SK-N-SH (cell line): ENCODE measurements around the gene IGSF9B. TPM values are rescaled to one million over a fixed set of nuclear protein-coding genes. Genes with fewer than 3 reads are reported as not detected.

Source experiments
- CTCF ChIA-PET: fragments of 300-600, 350-600 bp; formaldehyde crosslinking; extraction: SDS; loops from one replicate; lab custom pipeline; 2021; lab: Yijun Ruan, JAX
- POLR2A ChIA-PET: fragments of 350-600 bp; sonication (Branson Sonifier 250); formaldehyde crosslinking; extraction: SDS; loops from one replicate; lab custom pipeline; 2020; ENCODE audit warnings: antibody characterized with exemption, inconsistent platforms; lab: Yijun Ruan, JAX
- DNase-seq: peaks from one replicate; pipeline ENCODE4 v3.0.0; 2012
- H2AFZ ChIP-seq: fragments of 200-600 bp; sonication (generic); 2 replicates; pipeline ENCODE4 v1.8.1; 2016; ENCODE audit warnings: antibody characterized with exemption, mild to moderate bottlenecking, low read depth
- H3F3A ChIP-seq: fragments of 200-600 bp; sonication (generic); replicated peaks from 2 replicates; pipeline ENCODE3; 2016; ENCODE audit warnings: antibody characterized with exemption, mild to moderate bottlenecking; ENCODE audit not compliant: insufficient read depth
- H3K27ac ChIP-seq, 2 experiments: fragments of 200-500 bp in 1 of 2; fragments of 200-600 bp in 1 of 2; sonication (Bioruptor generic) in 1 of 2; sonication (generic), shearing (Covaris generic) in 1 of 2; 2 replicates each; pipeline versions ENCODE4 v1.5.1 to v1.6.1; 2014 to 2016; ENCODE audit warnings: low read depth in 2 of 2, inconsistent platforms in 1 of 2, low read length in 1 of 2, mild to moderate bottlenecking in 1 of 2, mixed read lengths in 1 of 2
- H3K27me3 ChIP-seq: fragments of 200-600 bp; sonication (generic), shearing (Covaris generic); 2 replicates; pipeline ENCODE4 v1.6.1; 2016; ENCODE audit warnings: mixed run types; ENCODE audit not compliant: insufficient read depth
- H3K36me3 ChIP-seq, 2 experiments: fragments of 200-500 bp in 1 of 2; fragments of 200-600 bp in 1 of 2; sonication (Bioruptor generic) in 1 of 2; sonication (generic) in 1 of 2; replicated peaks in 1 of 2; 2 replicates each; pipeline versions ENCODE3 to v1.5.1; 2014 to 2016; ENCODE audit warnings: low read length in 1 of 2, mild to moderate bottlenecking in 1 of 2; ENCODE audit not compliant: insufficient read depth in 2 of 2, control insufficient read depth in 1 of 2
- H3K4me1 ChIP-seq, 2 experiments: fragments of 200-500 bp in 1 of 2; fragments of 200-600 bp in 1 of 2; sonication (Bioruptor generic) in 1 of 2; sonication (generic), shearing (Covaris generic) in 1 of 2; 2 replicates each; pipeline versions ENCODE4 v1.5.1 to v1.6.1; 2014 to 2016; ENCODE audit warnings: low read depth in 1 of 2, low read length in 1 of 2, mixed run types in 1 of 2; ENCODE audit not compliant: insufficient read depth in 2 of 2, control insufficient read depth in 1 of 2
- H3K4me2 ChIP-seq: fragments of 200-600 bp; sonication (generic), shearing (Covaris generic); 2 replicates; pipeline ENCODE4 v1.6.1; 2017; ENCODE audit warnings: mixed run types
- H3K4me3 ChIP-seq, 2 experiments: fragments of 200-500 bp in 1 of 2; fragments of 200-600 bp in 1 of 2; sonication (Bioruptor generic) in 1 of 2; sonication (generic), shearing (Covaris generic) in 1 of 2; 2 replicates each; pipeline versions ENCODE4 v1.5.1 to v1.8.1; 2014 to 2016; ENCODE audit warnings: low read depth in 2 of 2, inconsistent platforms in 1 of 2, low read length in 1 of 2, mild to moderate bottlenecking in 1 of 2, mixed read lengths in 1 of 2, moderate library complexity in 1 of 2
- H3K79me2 ChIP-seq: fragments of 200-600 bp; sonication (generic); 2 replicates; pipeline ENCODE4 v1.8.1; 2017; ENCODE audit warnings: mild to moderate bottlenecking; ENCODE audit not compliant: insufficient read depth
- H3K9ac ChIP-seq: fragments of 200-600 bp; sonication (generic); 2 replicates; pipeline ENCODE4 v1.6.1; 2017; ENCODE audit warnings: mixed run types
- H3K9me2 ChIP-seq: fragments of 200-600 bp; sonication (generic); 2 replicates; pipeline ENCODE4 v1.6.1; 2017; ENCODE audit warnings: mixed run types
- H3K9me3 ChIP-seq: fragments of 200-600 bp; sonication (generic); 2 replicates; pipeline ENCODE4 v1.6.1; 2017; ENCODE audit warnings: mixed run types, mild to moderate bottlenecking, moderate library complexity
- H4K20me1 ChIP-seq: fragments of 200-600 bp; sonication (generic); 2 replicates; pipeline ENCODE4 v1.6.1; 2017; ENCODE audit warnings: mild to moderate bottlenecking, mixed run types; ENCODE audit not compliant: insufficient read depth
- ELF1 ChIP-seq: IDR thresholded peaks from 2 replicates; pipeline ENCODE4 v1.4.0; 2012
- EP300 ChIP-seq, 2 experiments: IDR thresholded peaks; 2 replicates each; pipeline versions ENCODE4 v1.4.0 to v1.6.1; 2012; ENCODE audit warnings: borderline replicate concordance in 1 of 2, low read depth in 1 of 2, low read length in 1 of 2
- EZH2phosphoT487 ChIP-seq: fragments of 200-600 bp; sonication (generic); IDR thresholded peaks from 2 replicates; pipeline ENCODE4 v1.6.1; 2017; ENCODE audit warnings: low read depth, mixed run types, mild to moderate bottlenecking, antibody characterized with exemption, moderate library complexity, borderline replicate concordance
- FOSL2 ChIP-seq: IDR thresholded peaks from 2 replicates; pipeline ENCODE4 v1.4.0; 2012; ENCODE audit warnings: low read depth, mild to moderate bottlenecking, moderate library complexity, borderline replicate concordance
- GABPA ChIP-seq: IDR thresholded peaks from 2 replicates; pipeline ENCODE4 v1.4.0; 2012; ENCODE audit warnings: low read depth, mild to moderate bottlenecking
- GATA2 ChIP-seq: sonication (generic); formaldehyde crosslinking; IDR thresholded peaks from 2 replicates; pipeline ENCODE4 v1.5.0; 2020; ENCODE audit warnings: mild to moderate bottlenecking, missing genetic modification reagents
- JUND ChIP-seq: IDR thresholded peaks from 2 replicates; pipeline ENCODE4 v1.4.0; 2012
- NFIC ChIP-seq: IDR thresholded peaks from 2 replicates; pipeline ENCODE4 v1.4.0; 2012; ENCODE audit warnings: borderline replicate concordance
- NRF1 ChIP-seq: IDR thresholded peaks from 2 replicates; pipeline ENCODE4 v1.6.1; 2012; ENCODE audit warnings: low read depth, mild to moderate bottlenecking, low read length
- POLR2AphosphoS5 ChIP-seq: IDR thresholded peaks from 2 replicates; pipeline ENCODE4 v1.6.1; 2012; ENCODE audit warnings: low read depth, low read length
- SMC3 ChIP-seq: IDR thresholded peaks from 2 replicates; pipeline ENCODE4 v1.6.1; 2012; ENCODE audit warnings: low read depth, low read length, improper control_type of control experiment
- TCF12 ChIP-seq: IDR thresholded peaks from 2 replicates; pipeline ENCODE4 v1.4.0; 2012
- TEAD4 ChIP-seq: IDR thresholded peaks from 2 replicates; pipeline ENCODE4 v1.4.0; 2012; ENCODE audit warnings: mild to moderate bottlenecking, borderline replicate concordance; ENCODE audit not compliant: insufficient read depth
- YY1 ChIP-seq: IDR thresholded peaks from 2 replicates; pipeline ENCODE4 v1.4.0; 2012; ENCODE audit warnings: low read depth, mild to moderate bottlenecking
- WGBS: methylation state at CpG from one replicate; pipeline ENCODE4 v1.1.6; 2017; ENCODE audit warnings: low lambda C conversion rate; 5-methylcytosine and 5-hydroxymethylcytosine counted together
- polyA plus RNA-seq, 3 experiments: library from polyadenylated mRNA; depleted of rRNA; stranded (reverse); fragments of >200 nt; gene quantifications; 2 replicates each; pipeline ENCODE4 v1.2.3, GENCODE V29; 2012
- TF ChIP-seq, protein P1 (sequence below): IDR thresholded peaks from 2 replicates; pipeline ENCODE4 v1.4.0; 2012; ENCODE audit warnings: low read depth
- TF ChIP-seq, protein P2 (sequence below): IDR thresholded peaks from 2 replicates; pipeline ENCODE4 v1.4.0; 2012; ENCODE audit warnings: low read depth, borderline replicate concordance
- TF ChIP-seq, protein P3 (sequence below): IDR thresholded peaks from 2 replicates; pipeline ENCODE4 v1.6.1; 2012; ENCODE audit warnings: mild to moderate bottlenecking, low read depth, low read length, moderate library complexity
- TF ChIP-seq, protein P4 (sequence below): IDR thresholded peaks from 2 replicates; pipeline ENCODE4; 2012

IGSF9B gene
- polyA plus RNA-seq, 1 of the 3 experiments (the other 2 are of a cell fraction) = 0.41 TPM

DNA sequence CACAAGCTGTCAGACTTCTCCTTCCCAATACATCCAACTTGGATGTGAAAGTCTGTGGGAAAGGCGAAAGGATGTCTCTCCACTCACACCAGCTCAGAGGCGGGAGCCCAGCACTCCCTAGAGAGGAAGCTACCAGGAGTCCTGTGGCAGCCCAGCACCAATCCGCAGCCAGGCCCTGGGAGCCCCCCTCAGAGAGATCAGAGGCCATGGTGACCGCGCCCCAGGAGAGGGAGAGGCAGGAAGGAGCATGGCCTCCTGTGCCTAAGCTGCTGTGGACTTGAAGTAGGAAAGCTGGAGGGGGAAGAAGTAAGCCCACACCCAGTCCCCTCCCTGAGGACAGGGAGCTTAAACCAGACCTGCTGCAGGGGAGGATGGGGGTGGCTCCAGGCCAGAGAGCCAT lies 24.4 kb upstream of the IGSF9B start:
- ChIA-PET CTCF (interaction anchor here (0.8 to 1.7 kb wide), 2 partner anchors 53 to 69 kb away, joined by 3 to 4 read pairs; no protein-coding TSS in a partner anchor), POLR2A (no interaction called here)
- Histone ChIP-seq H3K27me3 (no peaks in the 10 kb centered on the region; the same call in 1 of the 2 replicates), H3K36me3 (no peaks in the 10 kb centered on the region), H3K9me2 (no peaks in the 10 kb centered on the region), H3K4me1 (peaks cover 0 to 7% of the 10 kb centered on the region in 2 experiments; a peak in 1 of 4 replicates), H3F3A (no peaks in the 10 kb centered on the region), H3K9ac (no peak overlapping the region), H3K27ac (no peak overlapping the region), H3K79me2 (no peaks in the 10 kb centered on the region), H3K4me2 (no peak overlapping the region), H4K20me1 (no peaks in the 10 kb centered on the region), H3K4me3 (no peak overlapping the region), H3K9me3 (no peaks in the 10 kb centered on the region), H2AFZ (no peak overlapping the region)
- TF ChIP-seq, protein P1, sequence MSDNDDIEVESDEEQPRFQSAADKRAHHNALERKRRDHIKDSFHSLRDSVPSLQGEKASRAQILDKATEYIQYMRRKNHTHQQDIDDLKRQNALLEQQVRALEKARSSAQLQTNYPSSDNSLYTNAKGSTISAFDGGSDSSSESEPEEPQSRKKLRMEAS = no peak
- TF ChIP-seq, protein P2, sequence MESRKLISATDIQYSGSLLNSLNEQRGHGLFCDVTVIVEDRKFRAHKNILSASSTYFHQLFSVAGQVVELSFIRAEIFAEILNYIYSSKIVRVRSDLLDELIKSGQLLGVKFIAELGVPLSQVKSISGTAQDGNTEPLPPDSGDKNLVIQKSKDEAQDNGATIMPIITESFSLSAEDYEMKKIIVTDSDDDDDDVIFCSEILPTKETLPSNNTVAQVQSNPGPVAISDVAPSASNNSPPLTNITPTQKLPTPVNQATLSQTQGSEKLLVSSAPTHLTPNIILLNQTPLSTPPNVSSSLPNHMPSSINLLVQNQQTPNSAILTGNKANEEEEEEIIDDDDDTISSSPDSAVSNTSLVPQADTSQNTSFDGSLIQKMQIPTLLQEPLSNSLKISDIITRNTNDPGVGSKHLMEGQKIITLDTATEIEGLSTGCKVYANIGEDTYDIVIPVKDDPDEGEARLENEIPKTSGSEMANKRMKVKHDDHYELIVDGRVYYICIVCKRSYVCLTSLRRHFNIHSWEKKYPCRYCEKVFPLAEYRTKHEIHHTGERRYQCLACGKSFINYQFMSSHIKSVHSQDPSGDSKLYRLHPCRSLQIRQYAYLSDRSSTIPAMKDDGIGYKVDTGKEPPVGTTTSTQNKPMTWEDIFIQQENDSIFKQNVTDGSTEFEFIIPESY = no peak
- TF ChIP-seq POLR2AphosphoS5 = no peak
- no peak for TF ChIP-seq GATA2 (CRISPR knock-in tag)
- no peak for DNase-seq
- 45% methylated on average over 3 of the region's 5 CpGs for WGBS

GRCh38 chr11:133980665-133981064 lies 23.9 kb upstream of the IGSF9B start:
- DNase-seq = no peak
- no peak overlapping the region for H3K9ac ChIP-seq
- POLR2A ChIA-PET = no interaction called here
- no peaks in the 10 kb centered on the region; the same call in 1 of the 2 replicates for H3K27me3 ChIP-seq
- H3F3A ChIP-seq = no peaks in the 10 kb centered on the region
- no peak overlapping the region for H3K4me3 ChIP-seq
- H2AFZ ChIP-seq = no peak overlapping the region
- H3K4me2 ChIP-seq = no peak overlapping the region
- no peak overlapping the region for H3K27ac ChIP-seq
- 55% methylated on average over 7 of the region's 9 CpGs for WGBS
- H4K20me1 ChIP-seq = no peaks in the 10 kb centered on the region
- H3K9me2 ChIP-seq = no peaks in the 10 kb centered on the region
- TF ChIP-seq ELF1 (no peak), EP300 (IDR thresholded peaks at IDR 0.05; ENCODE audit: borderline replicate concordance in 1 of 2, low read depth in 1 of 2, low read length in 1 of 2) (no peak), JUND (no peak), FOSL2 (no peak), NRF1 (no peak), YY1 (no peak), EZH2phosphoT487 (no peak), NFIC (no peak), GABPA (no peak), SMC3 (no peak), TEAD4 (no peak), TCF12 (no peak)
- TF ChIP-seq, protein P3, sequence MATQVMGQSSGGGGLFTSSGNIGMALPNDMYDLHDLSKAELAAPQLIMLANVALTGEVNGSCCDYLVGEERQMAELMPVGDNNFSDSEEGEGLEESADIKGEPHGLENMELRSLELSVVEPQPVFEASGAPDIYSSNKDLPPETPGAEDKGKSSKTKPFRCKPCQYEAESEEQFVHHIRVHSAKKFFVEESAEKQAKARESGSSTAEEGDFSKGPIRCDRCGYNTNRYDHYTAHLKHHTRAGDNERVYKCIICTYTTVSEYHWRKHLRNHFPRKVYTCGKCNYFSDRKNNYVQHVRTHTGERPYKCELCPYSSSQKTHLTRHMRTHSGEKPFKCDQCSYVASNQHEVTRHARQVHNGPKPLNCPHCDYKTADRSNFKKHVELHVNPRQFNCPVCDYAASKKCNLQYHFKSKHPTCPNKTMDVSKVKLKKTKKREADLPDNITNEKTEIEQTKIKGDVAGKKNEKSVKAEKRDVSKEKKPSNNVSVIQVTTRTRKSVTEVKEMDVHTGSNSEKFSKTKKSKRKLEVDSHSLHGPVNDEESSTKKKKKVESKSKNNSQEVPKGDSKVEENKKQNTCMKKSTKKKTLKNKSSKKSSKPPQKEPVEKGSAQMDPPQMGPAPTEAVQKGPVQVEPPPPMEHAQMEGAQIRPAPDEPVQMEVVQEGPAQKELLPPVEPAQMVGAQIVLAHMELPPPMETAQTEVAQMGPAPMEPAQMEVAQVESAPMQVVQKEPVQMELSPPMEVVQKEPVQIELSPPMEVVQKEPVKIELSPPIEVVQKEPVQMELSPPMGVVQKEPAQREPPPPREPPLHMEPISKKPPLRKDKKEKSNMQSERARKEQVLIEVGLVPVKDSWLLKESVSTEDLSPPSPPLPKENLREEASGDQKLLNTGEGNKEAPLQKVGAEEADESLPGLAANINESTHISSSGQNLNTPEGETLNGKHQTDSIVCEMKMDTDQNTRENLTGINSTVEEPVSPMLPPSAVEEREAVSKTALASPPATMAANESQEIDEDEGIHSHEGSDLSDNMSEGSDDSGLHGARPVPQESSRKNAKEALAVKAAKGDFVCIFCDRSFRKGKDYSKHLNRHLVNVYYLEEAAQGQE = no peak
- TF ChIP-seq, protein P4, sequence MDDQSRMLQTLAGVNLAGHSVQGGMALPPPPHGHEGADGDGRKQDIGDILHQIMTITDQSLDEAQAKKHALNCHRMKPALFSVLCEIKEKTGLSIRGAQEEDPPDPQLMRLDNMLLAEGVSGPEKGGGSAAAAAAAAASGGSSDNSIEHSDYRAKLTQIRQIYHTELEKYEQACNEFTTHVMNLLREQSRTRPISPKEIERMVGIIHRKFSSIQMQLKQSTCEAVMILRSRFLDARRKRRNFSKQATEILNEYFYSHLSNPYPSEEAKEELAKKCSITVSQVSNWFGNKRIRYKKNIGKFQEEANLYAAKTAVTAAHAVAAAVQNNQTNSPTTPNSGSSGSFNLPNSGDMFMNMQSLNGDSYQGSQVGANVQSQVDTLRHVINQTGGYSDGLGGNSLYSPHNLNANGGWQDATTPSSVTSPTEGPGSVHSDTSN = no peak
- TF ChIP-seq, protein P1 = no peak
- H3K9me3 ChIP-seq = no peaks in the 10 kb centered on the region
- no peaks in the 10 kb centered on the region for H3K79me2 ChIP-seq
- CTCF ChIA-PET = interaction anchor here (0.8 to 1.7 kb wide), 2 partner anchors 53 to 70 kb away, joined by 3 to 4 read pairs; no protein-coding TSS in a partner anchor
- peaks cover 0 to 4% of the 10 kb centered on the region in 2 experiments; a peak in 1 of 4 replicates for H3K4me1 ChIP-seq
- no peaks in the 10 kb centered on the region for H3K36me3 ChIP-seq
